GM18517 (cell line): ENCODE data around the gene TP53I11.

Source experiments
- ATAC-seq: cut with Tn5 transposase; IDR thresholded peaks from one replicate; pipeline ENCODE4 v1.9.1; 2021; ENCODE audit warnings: mild to moderate bottlenecking, moderate library complexity; ENCODE audit not compliant: unreplicated experiment

The TP53I11 gene

DNA sequence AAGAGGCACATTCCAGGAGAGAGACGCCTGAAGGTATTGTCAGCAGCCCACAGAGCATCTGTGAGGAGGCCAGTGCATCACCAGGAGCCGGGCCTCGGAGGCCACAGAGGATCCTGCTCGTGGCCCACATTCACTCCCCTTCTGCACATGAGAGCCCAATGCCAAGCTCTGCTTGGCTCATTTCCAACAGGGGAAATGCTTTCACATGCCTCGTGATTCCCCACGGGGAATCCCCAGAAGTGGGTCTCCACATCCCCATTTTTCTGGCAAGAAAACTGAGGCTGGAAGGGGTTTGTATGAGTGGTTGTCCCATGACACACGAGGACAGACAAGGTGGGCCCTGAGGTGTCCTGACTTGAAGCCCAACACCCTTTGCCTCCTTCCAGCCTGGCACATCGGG lies 34.4 kb downstream of the TP53I11 start:
- ATAC-seq, result no peak

DNA sequence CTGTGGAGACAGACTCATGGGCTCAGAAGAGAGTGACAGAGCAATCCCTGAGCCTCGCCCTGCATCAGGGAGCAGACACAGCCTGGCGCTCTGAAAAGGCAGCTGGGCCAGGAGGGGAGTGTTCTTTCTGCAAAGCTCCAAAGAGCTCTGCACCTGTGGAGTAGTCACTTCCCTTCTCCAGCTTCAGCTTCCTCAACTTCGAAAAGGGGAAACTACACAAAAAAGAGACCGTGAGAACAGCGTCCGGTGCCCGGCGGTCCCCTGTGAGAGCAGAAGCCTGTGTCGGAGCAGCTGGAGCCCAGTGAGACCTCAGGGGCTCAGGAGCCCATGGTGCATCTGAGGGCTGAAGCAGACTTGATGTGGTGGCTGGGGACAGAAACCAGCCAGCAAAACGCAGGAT lies 35.1 kb downstream of the TP53I11 start:
- no peak for ATAC-seq

- no peak for ATAC-seq
Observed at GRCh38 chr11:44915004-44915403, 35.7 kb downstream of the TP53I11 start.

DNA sequence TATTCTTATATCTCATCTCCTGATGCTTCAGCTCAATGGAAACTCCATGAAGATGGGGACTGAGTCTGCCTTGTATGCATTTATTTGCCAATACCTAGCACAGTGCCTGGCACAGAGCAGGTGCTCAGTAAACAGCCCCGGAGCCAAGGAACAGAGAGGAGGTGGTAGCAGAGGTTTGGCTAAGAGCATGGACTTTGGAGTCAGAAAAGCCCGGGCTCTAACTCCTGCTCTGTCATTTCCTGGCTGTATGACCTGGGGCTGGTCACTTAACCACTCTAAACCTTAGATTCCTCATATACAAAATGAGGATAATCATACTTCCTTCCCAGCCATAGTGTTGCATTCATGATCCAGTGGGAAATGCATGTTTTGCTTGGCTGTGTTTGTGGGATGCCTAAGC lies 36.6 kb downstream of the TP53I11 start:
- ATAC-seq, result no peak

DNA sequence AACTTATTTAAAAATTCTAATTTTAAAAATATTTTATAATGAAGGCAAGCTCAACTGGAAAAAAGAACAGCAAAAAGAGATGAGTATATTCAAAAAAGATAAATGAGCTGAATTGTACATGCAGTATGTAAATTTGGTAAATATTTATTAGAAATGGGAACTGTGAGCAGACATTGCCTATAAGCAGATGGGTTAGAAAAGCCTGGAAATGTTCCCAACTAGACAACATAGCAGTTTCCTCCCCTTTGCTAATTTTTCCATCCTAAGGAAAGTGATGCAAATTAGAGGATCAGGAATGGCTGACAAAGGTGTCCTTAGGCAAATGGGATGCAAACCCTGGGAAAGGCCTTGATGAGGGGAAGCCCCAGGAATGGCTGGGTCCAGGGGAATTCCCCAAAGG lies 37.2 kb downstream of the TP53I11 start:
- no peak for ATAC-seq

GRCh38 chr11:44912270-44912987 lies 38.3 kb downstream of the TP53I11 start:
- no peak for ATAC-seq

GRCh38 chr11:44911029-44911814 lies 39.5 kb downstream of the TP53I11 start:
- ATAC-seq, result no peak

- no peak for ATAC-seq
Observed at GRCh38 chr11:44910591-44910990, 40.1 kb downstream of the TP53I11 start.

GRCh38 chr11:44909557-44909956 lies 41.1 kb downstream of the TP53I11 start:
- ATAC-seq, result no peak

GRCh38 chr11:44906649-44907048 lies 44.0 kb downstream of the TP53I11 start:
- ATAC-seq, result no peak

DNA sequence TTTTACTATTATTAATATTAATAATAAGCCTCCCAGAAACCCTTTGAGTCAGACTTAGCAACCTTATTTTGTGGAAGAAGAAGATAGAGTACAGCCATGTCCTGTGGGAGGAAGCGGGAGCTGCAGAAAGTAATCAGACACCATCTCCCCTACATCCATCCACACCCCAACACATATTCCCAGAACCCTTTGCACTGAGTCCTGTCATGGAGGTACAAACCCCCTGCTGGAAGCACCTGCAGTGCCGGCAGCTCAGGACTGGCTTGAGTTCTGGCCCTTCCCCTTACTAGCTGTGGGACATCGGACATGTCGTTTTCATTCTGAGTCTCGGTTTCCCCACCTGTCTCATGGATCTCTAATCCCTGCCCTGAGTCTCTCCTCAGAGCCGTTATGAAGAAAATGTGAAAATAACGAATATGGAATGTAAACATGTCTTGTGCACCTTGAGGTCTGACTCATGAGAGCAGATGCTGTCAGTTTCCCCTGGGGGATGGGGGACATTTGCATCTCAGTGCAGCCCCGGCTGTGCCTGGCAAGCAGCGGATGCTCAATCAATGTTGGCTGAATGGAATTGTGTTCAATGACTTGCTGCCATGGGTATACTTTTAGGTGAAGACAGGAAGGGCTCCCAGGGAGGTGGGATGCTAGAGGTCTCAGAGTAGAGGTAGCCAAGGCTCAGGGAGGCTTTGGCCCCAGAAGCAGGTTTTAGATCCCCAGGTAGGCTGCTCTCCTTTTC lies 45.4 kb downstream of the TP53I11 start:
- ATAC-seq, result no peak

DNA sequence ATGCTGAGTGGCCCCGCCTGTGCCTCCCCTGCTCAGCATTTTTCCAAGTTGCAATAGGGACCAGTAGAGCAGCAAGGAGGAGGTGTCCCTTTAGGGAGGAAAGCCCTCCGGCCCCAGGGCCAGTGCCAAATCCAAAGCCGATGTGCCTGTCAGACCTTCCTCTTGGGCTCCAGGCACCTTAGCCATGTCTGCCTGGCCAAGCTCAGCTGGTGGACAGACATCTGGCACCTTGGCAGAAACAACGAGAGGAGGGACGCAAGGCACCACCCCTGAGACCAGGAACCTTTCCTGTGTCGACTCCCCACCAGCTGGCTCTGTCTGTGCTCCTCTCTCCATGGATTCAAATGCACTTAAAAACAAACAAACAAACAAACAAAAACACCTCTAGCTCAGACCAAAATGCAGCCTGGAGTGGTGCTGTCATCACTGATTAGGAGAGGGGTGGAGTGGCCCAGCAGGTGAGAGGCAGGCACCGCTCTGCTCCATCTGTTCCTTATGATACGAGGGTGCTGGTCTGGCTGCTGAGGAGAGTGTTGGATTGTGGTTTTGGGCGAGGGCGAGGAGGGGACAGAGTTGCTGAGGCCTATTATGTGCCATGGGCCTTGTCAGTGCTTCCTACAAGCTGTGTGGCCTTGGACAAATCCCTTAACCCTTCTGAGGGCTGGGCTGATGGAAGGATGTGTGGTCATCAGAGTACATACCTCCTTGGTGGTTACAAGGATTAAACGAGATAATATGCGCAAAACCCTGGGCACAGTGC lies 46.2 kb downstream of the TP53I11 start:
- no peak for ATAC-seq

- no peak for ATAC-seq
Observed at GRCh38 chr11:44903518-44903917, 47.2 kb downstream of the TP53I11 start.

DNA sequence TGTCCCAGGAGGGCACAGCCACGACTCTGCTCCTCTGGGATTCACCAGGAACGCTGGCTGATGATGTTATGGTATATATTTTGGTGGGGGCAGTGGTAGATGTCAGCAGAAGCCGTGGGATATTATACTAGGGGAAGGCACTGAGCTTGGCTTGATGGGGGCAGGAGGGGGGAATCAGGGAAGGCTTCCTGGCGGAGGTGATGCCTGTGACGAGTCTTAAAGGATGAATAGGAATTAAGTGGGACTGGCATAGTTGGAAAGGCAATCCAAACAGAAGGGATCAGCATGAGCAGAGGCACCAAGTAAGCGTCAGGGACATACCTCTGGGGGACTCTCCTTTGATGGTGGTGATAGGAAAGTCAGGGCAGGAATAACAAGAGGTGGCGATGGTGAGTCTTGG lies 47.6 kb downstream of the TP53I11 start:
- no peak for ATAC-seq

- ATAC-seq, result no peak
Observed at GRCh38 chr11:44901786-44902185, 48.9 kb downstream of the TP53I11 start.

- no peak for ATAC-seq
Observed at GRCh38 chr11:44901120-44901633, 49.5 kb downstream of the TP53I11 start.

- ATAC-seq, result no peak
Observed at GRCh38 chr11:44899959-44900358, 50.7 kb downstream of the TP53I11 start.

DNA sequence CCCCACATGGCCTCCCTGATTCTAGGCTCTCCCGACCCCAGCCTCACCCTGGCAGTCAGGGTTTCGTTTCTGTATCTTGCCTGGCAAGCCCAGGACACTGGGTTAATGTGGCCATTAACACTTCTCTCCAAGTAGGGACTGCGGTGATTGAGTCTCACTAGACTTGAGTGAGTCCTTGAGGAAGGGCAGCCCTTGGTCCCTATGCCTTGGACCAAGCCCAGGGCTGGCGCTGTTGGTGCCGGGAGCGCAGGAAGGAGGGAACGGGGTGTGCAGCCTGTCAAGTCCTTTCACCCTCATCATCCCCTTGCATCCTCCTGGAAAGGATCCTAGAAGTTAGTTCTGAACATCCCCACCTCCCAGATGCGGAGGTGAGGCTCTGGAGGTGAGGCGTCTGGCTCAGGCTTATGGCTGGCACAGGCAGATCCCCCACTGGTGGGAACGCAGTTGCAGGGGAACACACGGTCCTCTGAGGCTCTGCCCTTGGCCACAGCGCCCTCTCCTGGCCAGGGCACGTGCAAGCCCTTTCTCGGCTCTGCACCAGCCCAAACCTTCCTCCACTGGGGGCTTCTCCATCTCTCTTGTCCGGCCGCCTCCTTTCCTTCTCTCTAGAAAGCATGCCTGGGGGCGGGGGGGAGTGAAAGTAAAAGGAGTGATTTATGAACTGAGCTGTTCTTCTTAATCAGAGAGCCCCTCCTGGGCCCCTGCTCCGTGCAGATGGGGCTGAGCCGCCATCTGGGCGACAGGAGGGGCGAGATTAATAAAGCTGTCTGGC lies 56.7 kb downstream of the TP53I11 start:
- ATAC-seq, result no peak

DNA sequence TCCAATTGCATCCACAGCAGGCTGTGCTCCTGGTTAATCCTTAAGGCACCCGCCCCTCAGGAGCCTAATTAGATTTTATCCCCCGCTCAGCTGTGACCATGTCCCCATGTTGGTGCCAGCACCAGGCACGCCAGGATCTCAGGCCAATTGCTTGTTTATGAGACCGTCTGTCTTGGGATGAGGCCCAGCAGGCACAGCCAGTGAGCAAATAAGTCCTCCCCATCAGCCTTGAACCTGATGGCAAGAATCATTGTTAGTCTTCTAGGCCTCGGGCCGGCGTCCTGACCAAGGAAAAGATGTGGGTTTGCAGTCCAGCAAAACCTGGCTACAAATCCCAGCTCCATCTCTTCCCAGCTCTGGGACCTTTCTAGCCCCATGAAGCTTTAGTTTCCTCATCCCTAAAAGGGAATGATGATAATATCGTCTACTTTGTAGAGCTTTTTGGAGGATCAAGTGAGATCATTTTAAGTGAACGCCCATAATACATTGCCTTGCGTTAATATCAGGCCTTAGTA lies 57.3 kb downstream of the TP53I11 start:
- ATAC-seq, result no peak

DNA sequence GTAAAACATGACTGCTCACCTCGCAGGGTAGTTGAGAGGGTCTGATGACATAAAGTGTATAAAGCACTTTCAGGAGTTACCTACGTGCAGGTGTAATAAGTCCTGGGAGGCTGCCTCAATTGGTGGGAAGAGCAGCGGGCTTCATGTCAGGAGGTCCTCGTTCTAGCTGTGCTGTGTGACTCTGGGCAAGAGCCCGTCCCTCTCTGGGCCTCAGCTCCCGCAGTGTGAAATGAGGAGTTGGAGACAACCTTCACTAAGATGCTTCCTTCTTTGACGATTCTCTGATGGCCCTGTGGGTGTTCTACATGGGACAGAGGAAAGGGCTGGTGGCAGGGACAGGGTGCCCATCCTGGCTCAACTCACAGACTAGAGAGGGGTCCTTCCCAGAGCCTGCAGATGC lies 57.8 kb downstream of the TP53I11 start:
- ATAC-seq, result no peak
